HG03039 (cell line): ENCODE measurements around the gene APRT.
"Not testable (repeated sequence)": the region's sequence is repeated elsewhere in the genome, so short reads cannot be mapped to it uniquely, and the experiment has no call there.

Experiments
- ATAC-seq: cut with Tn5 transposase; IDR thresholded peaks from one replicate; pipeline ENCODE4 v1.9.1; 2021; ENCODE audit warnings: mild to moderate bottlenecking, moderate library complexity; ENCODE audit not compliant: unreplicated experiment

APRT gene

DNA sequence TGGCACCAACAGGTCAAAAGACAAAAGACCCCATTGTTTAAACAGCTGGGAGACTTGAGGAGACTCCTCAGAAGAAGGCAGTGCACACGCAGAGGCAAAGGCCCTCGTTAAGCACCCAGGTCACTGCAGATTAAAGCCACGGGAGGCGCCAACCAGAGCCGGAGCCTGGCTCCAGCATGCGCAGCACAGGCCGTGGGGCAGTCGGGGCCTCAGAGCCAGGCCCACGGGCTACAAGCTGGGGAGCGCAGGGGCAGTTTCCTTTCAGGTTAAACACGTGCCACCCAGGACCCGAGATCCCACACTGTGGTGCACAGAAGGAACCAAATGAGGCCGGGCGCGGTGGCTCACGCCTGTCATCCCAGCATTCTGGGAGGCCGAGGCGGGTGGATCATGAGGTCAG lies 35.9 kb downstream of the APRT start:
- ATAC-seq = no peak

DNA sequence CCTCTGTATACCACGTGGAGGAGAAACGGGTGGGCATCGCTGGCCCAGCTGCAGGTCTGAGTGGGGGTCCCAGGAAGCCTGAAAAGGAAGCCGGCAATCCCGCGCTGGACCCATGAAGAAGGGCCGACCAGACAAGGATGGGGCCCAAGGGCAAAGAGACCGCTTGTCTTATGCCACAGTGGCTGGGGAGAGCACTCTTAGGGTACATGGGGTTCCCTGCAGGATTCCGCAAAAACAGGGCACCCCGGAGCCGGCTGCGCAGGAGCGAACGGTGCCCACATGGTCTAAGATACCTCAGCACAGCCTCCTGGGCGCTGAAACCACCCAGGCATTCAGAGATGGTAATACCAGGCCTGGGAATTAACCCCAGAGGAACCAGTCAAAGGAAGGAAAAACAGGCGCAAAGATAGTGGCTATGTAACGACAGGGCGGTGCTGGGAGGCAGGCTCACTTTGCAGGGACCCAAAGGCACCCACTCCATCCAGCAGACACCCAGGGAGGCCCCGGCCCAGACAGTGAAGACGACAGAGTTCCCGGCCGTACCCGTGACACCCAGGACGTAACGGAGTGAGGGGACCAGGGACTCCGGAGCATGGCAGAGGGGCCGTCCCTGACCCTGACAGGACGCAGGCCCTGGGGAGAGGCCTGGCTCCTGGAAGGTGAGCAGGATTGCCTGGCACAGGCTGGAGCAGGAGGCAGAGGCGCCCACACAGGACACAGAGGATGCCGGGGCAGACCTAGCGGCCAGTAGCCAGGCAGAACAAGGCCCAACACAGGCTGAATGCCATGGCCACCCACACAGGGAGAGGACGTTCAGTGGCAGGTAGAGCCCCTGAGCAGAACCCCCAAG lies 37.0 kb downstream of the APRT start:
- no peak for ATAC-seq

DNA sequence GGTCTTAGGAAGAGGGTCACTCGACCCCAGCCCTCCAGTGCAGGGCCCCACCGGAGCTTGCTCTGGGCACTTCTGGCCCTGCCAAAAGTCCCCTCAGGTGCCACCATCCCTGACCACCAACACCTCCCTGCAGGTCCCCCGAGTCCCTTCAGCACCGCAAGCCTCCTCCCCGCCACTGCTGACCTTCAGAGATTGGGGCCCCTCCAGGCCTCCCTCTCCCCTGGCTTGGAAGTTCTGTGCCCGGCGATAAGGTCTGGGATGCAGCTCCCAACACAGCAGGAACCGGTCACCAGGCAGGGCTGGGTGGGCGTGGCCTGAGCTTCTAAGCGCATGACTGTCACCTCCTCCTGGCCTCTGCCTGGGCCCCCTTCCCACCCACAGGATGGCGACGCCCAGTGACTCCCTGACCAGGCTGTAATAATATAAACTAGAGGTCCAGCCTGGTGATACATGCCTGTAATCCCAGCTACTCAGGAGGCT lies 37.9 kb downstream of the APRT start:
- no peak for ATAC-seq

DNA sequence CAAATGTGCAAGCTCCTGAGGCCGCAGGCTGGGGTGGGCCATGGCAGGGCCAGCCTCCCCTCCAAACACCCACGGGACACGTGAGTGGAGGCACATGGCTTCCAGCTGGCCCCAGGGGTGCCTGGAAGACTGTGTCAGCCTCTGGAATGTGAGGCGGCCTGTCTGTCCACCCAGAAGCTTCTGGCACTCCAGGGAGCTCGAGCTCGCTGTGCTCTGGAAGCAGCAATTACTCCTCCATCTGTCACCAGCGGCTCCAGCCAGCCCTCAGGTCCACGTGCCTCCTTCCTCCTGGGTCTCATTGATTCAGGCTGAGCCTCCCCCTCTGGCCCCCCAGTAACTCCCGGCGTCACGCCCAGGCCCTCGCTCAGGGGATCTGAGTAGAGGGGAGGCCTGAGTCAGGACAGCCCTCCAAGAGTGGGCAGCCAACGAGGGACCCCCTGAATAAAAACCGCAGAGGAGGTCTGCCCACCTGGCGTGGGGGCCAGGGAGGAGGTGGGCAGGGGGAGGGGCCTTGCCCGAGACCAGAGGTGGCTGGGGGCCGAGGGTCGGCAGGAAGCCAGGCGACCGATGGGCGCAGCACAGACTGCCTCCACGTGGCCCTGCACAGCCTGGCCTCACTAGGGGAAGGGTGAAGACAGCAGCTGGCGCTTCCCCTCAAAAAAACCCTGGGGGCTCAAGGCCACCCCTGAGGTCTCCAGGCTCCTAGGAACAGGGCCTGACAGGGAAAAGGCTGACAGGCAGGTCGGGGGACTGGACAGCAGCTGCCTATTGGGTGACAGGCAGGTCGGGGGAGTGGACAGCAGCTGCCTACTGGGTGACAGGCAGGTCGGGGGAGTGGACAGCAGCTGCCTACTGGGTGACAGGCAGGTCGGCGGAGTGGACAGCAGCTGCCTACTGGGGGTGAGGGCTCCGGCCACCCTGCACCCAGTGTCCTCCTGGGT lies 38.6 kb downstream of the APRT start:
- no peak for ATAC-seq

DNA sequence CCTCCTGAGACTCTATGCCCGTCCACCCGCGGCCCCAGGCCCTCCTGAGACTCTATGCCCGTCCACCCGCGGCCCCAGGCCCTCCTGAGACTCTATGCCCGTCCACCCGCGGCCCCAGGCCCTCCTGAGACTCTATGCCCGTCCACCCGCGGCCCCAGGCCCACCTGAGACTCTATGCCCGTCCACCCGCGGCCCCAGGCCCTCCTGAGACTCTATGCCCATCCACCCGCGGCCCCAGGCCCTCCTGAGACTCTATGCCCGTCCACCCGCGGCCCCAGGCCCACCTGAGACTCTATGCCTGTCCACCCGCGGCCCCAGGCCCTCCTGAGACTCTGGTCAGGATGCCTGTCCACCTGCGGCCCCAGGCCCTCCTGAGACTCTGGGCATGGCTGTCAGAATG lies 39.9 kb downstream of the APRT start:
- ATAC-seq = not testable (repeated sequence)

DNA sequence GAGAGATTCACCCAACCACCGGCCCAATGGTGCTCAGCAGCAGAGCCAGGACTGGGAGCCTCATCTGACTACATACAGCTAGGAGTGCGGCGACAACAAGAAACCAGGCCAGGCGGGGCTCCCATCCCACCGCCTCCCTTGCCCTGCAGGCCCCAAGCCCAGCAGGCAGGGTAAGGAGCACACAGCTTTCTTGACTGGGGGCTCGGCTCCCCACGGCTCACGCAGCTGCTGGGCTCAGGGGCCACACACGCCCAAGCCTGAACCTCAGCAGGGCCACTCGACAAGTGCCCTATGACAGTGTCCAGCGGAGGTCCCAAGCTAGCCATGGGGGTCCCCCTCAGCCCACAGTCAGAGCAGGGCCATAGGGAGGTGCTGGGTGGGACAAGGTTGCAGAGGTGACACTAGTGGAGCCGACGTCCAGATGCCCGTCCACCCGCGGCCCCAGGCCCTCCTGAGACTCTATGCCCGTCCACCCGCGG lies 40.4 kb downstream of the APRT start:
- ATAC-seq = no peak

DNA sequence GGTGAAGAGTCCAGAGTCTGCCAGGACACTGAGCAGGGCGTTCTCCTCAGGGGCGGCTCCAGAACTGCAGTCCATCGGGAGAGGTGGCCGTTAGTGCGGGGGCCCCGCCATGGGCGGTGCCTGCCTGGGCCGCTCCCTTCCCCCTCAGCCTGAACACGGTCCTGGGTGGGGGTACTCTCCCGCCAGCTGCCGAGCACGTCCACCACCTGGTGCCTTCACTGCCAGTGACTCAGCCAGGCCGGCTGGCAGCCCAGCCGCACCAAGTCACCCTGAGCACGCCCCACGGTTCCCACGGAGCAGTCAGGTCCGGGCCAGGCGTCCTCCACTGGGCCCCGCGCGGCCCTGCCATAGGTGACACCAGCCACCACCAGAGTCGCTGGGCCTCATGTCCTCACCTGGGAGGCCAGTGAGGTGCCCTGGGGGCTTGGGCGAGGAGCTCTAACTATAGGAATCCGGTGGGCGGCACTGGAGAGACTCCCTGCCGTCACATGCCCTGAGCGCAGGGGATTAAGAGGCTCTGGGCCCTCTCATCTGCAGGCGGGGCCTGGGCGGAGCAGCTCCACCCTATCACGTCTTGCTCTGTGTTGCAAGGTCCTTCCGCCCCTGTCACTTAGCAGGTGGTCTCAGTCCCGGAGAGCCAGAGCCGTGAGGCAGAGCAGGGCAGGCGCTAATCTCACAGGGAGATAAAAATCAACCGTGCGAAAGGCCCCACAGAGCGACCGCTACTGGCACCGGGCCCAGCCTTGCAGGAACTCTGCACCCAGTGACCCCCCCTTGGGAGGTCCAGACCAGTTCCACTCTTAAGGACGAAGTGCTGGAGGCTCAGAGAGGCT lies 41.1 kb downstream of the APRT start:
- ATAC-seq = no peak

DNA sequence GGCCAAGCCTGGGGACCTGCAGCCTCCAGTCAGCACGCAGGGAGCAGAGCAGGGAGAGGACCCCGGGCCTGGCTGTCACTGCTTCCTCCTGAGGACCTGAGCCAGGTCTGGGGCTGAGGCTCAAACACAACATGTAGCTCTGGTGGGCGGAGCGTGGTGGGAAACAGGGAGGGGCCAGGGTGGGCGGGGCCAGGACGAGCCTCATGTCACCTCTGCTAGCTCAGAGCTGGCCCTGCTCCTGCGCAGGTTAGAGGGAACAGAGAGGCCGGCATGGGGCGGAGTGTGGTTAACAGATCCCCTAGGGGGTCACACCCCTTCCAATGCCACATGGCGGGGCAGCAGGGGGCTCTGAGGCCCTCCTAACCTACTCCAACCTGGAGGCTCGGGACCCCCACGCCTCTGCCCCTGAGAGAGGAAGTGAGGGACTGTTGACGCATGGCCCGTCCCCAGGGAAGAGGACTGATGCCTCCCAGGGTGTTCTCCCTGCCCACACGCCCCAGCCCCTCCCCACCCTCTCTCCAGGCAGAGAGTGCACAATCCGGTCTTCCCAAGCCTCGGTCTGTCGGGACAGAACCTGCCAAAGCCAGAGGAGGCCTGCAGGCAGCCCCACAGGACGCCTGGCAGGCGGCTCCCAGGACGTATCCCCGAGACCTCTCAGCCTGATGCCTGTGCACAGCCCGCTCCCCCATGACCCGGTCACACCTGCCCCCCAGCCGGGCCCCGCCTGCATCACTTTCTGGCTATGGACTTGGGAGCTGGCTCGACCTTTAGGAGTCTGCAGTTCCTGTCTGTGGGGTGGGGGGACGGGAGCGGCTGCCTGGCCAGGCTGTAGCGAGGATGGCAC lies 41.9 kb downstream of the APRT start:
- no peak for ATAC-seq

DNA sequence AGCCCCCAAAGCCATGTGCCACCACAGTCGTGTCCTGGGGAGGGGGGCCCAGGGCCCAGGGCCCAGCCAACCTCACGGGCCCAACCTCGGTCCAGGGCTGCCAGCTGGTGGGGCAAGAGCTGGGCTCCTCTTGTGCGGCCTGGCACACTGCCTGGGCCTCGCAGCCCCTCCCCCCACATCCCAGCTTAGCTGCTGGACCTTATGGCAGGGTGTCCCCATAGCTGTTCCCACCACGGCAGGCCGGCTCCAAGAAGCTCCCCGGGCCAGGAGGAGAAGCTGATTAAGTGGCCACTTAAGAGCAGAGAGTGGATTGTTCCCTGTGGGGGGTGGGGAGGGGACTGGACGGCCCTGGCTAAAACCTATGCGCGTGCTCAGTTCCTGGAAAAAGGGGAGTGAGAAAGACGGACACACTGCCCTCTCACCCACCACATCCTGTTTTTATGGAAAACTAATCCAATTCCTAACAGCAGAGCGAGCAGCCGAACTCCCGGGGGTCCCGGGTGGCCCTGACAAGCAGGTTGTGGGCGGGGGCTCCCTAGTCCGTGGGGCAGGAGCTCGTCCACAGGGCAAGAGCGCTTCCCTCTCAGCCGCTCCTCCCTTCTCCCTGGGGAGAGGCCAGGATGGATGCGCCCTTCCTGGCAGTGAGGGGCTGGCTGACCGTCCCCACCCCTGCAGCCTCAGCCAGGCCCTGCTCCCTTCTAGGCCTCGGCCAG lies 43.5 kb downstream of the APRT start:
- no peak for ATAC-seq

DNA sequence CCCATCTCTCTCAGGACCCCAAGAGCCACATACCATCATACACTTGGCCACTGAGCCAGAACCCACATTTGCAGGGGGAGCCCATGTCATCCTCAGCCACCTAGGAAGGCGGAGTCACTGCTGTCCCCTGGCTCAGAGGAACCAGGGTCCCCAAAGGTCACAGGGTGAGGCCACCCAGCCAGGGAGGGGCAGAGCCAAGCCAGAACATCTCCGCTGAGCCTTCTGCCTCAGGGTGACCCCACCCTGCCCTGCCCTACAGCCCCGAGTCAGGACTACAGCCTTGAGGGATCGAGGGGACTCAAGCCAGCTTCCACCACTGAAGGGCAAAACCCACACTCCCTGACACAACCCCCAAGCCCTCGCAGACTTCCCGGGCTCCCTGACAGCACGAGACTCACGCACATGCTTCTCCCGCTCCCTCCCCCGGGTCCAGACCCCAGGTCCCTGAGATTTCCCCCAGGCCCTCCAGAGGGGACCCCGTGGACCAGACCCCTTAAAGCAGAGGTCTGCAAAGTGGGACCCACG lies 44.1 kb downstream of the APRT start:
- ATAC-seq = no peak

DNA sequence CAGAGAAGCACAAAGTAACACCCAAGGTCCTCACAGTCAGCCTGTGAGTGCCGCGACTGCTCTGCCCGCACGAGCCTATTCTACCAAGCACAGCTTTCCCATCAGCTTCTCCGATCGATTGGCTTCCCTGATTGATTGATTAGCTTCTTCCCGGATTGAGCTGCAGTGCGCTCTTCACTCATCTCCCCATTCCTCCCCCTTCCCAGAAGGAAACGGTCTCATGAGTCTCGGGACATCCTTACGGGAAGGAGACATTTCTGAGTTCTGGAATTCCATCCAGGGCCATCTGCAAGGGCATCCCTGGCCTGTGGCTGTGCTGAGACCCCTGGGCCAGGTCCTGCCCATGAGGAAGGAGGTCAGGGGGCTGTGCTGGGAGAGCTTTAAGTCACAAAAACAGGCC lies 44.8 kb downstream of the APRT start:
- ATAC-seq = no peak

DNA sequence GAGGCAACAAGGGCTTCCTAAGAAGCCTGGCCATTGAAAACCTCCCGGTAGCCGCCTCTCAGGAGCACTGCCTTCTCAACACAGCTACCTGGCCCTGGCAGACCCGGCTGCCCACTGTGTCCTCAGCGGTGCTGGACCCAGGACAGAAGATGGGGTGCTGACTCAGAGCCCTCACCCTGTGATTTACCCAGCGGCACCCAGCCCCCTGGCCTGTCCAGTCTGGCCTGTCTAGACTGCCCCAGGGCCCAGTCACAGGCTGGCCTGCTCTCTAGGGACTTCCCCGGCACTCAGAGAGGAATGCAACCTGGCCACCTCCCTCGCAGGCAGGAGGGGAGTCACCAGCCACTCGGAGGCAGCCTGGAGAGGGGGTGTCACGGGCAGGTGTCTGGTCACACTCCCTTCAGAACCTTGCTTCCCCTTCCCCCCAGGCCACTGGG lies 46.8 kb downstream of the APRT start:
- ATAC-seq = no peak

DNA sequence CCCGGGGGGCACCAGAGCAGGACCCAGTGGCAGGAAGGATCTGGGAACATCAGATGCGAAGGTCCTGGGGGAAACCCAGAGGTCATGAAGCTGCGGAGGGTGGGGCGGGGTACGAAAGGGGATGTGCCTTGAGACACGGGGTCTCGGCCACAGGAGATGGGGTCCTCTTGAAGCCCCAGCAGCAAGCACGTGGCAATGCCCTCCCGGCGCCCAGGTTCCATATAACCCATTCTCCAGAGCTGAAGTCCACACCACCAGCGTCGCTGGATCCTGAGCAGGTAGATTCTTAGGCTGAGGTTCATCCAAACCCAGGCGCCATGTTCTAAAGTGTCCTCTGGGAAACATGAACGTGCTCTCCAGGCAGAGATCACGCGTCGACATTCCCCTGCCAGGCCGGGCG lies 47.6 kb downstream of the APRT start:
- ATAC-seq = no peak

DNA sequence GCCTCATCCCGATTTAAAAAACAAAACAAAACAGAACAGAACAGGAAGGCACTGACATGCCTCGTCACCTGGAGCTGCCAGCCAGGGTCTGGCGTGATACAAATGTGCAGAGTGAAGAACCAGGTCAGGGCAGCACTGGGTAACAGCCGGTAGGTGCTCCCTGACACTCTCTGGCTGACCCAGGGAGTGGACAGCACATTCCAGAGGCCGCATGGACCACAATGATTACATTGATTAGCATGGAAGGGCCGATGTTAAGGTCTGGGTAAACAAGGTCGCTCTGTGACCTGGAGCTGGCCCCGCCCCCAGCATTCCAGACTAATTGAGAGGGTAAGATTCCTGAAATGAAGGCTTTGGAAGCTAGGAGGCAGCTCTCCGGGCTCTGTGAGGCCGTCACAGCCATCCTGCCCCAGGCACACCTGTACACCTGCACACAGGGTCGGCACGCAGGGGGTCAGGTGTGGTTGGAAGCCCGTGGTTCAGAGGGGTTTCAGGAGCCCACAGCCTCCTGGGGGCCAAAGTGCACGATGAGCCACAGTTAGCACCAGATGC lies 48.1 kb downstream of the APRT start:
- ATAC-seq = no peak

DNA sequence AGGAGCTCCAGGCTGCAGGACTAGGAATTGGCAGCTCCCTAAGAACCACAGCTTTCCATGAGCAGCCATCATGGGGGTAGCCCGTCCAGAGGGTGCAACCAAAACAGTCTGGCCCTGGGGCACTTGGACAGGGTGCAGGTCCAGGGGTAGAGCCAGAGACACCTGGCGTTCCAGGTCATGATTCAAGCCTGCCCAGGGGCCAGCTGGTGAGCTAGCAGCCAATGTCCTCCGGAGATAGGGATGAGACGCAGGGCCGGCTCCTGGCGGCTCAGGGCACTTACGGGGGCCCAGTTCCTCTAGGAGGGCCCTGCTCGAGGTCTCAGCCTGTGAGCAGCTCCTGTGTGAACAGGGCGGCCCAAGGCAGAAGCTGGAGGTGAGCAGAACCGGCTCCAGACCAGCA lies 48.8 kb downstream of the APRT start:
- no peak for ATAC-seq

DNA sequence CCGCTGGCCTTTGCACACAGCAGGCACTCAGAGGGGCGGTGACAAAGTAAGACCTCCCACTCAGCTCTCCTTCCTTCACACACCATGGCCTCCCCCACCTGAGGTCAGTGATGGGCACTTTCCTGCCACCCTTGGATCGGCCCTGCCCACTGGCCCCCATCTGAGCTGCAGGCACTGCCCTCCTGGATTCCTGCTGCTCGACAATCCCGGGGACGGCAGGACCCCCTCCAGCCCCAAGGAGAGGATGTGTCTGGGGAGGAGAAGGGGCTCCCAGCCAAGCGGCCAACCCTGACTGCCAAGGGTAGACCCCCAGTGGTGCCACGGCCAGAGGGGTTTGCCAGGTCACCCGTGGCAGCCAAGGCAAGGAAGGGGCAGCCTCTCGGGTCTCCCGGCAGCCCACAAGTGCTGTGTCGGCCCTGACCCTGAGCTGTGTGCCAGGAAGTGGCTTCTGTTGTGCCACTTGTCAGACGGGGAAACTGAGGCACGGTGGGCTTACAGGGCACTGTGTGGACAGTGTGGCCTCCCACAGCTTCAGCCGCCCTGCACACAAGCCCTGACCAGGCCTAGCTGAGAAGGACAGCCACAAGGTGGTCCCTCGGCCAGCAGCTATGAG lies 49.4 kb downstream of the APRT start:
- ATAC-seq = no peak

DNA sequence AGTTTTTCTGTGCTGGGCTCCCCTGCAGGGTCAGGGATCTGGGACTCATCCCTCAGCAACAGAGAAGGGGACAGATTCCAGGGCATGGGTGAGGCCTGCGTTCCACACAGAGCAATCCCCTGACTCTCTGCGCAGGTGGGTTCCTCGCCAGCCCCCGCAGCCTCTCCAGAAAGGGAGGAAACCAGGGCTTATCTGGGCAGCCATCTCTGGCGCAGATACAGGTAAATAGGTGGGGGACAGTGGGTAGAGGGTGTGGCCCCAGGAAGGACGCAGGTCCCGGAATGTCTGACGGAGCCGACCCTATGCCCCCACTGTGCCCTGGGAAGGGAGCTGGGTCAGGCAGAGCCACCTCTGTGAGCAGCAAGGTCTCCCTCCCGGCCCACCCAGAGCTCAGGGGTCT lies 49.9 kb downstream of the APRT start:
- no peak for ATAC-seq

DNA sequence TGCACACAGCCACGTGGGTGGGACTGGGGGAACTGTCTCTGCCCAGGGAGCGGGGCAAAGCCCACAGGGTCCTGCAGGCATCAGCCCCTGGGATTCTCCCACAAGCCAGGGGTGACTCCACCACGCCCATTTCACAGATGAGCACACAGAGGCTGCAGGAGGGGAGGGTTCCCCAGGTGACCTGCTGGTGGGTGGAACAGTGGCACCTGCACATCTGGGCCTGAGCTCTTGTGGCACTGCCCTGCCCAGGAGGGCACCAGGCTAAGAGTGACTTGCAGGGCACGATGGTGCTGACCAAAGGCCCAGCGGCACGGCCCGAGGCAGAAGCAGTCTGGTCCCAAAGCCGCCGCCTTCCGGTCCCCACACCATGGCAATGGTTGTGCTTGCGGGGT lies 50.6 kb downstream of the APRT start:
- ATAC-seq = no peak
